Kasumi-1 (cell line): Measurements from ENCODE around the gene ASMTL.
"Not testable (repeated sequence)": the region's sequence is repeated elsewhere in the genome, so short reads cannot be mapped to it uniquely, and the experiment has no call there.

ENCODE experiments used
- DNase-seq, 2 experiments: peaks; one replicate each; lab custom pipeline; 2025; lab: John Stamatoyannopoulos, UW

The ASMTL gene, protein sequence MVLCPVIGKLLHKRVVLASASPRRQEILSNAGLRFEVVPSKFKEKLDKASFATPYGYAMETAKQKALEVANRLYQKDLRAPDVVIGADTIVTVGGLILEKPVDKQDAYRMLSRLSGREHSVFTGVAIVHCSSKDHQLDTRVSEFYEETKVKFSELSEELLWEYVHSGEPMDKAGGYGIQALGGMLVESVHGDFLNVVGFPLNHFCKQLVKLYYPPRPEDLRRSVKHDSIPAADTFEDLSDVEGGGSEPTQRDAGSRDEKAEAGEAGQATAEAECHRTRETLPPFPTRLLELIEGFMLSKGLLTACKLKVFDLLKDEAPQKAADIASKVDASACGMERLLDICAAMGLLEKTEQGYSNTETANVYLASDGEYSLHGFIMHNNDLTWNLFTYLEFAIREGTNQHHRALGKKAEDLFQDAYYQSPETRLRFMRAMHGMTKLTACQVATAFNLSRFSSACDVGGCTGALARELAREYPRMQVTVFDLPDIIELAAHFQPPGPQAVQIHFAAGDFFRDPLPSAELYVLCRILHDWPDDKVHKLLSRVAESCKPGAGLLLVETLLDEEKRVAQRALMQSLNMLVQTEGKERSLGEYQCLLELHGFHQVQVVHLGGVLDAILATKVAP

DNA sequence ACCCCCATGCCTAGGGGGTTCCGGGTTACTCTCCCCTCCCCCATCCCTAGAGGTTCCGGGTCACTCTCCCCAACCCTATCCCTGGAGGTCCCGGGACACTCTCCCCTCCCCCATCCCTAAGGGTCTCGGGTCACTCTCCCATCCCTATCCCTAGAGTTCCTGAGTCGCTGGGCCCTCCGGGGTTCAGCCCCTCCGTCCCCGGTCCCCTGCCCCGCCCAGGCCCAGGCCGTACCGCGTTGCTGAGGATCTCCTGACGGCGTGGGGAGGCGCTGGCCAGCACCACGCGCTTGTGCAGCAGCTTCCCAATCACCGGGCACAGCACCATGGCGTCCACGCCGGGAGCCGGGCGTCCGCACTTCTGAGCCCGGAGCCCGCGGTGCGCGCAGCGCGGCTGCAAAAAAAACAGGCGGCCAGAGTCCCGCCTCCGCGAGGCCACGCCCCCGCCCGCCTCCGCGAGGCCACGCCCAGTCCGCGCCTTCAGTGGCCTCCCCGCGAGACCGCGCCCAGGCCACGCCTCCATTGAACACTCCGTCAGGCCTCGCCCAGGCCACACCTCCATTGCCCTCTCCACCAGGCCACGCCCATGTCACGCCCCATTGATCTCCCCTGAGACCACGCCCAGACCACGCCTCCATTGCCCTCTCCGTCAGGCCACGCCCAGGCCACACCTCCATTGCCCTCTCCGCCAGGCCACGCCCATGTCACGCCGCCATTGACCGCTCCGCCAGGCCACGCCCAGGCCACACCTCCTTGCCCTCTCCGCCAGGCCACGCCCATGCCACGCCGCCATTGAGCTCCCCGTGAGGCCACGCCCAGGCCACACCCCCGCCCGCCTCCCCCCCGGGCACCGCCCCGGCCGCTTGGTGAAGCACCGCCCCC is at the start of gene ASMTL:
TSS of gene ASMTL (minus strand) at position 394 of the 879 bp plus-strand sequence. CDS start at position 325, 69 bp downstream.
- DNase-seq: no peak

DNA sequence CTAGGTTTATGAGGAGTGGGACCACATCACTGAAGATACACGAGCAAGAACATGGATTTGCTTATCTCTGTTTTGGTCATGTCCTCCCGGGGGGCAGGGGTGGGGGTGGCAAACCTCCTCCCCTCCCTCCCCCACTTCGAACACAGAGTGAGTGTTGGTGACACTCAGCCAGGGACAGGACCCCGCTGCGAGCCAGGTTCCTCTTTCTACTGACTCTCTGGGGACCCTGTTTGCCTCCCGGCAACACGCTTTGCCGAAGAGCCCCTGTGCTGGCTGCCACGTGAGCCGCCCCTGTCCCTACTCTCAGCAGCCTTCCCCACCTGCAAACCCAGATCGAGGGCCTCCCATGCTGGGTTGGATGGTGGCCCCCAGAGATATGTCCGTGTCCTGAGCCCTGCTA is 49.5 kb upstream of the ASMTL start:
- DNase-seq: no peak

DNA sequence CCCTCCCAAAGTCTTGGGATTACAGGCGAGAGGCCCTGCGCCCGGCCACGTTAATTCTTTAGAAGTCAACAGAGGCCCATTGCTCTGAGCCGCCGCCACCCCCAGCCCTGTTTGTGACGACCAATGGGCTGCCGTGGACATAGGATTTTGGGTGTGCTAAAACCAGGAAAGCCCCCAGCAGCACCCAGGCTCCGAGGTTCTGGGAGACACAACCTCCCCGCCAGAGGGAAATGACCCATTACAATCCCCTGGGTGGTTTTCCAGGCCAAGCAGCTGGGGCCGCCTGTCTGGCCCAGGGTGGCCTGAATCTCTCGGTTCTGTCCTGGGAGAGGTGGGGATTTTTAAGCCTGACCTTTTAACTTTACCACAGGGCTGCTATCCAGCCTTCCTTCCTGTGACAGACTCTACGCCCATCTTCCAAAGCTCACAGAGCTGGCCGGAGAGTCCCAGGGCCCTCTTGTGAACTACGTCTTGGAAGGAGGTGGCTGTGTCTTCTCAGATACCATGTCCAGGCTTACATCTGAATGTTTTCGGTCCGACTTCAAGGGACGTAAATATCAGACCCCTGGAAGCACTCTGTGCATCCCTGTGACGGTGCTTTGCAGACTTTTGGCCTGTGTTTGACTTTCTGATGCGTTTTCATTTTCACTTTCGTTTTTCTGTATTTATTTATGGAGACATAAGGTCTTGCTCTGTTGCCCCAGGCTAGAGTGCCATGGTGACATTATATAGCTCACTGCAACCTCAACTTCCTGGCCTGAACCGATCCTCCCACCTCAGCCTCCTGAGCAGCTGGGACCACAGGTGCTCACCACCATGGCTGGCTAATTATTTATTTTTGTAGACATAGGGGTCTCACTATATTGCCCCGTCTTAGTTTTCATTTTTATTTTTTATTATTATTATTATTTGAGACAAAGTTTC is 48.3 kb upstream of the ASMTL start:
- no peak for DNase-seq

DNA sequence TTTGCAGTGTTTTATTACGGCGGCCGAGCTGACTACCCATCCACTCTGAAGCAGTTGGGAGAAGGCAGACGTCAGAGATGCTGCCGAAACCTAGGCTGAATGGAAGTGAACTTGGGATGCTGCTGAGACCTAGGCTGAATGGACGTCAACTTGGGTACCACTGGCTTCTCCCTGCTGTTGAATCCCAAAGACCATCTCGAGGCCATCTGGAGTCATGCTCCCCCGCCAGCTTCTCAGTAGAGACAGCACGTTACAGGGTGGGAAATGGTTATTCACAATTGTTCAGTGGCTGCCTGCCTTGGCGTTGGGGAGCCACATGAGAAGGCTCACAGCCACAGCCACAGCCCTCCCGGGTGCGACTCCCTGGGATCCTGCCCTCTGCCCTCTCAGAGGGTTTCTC is 43.4 kb upstream of the ASMTL start:
- no peak for DNase-seq

DNA sequence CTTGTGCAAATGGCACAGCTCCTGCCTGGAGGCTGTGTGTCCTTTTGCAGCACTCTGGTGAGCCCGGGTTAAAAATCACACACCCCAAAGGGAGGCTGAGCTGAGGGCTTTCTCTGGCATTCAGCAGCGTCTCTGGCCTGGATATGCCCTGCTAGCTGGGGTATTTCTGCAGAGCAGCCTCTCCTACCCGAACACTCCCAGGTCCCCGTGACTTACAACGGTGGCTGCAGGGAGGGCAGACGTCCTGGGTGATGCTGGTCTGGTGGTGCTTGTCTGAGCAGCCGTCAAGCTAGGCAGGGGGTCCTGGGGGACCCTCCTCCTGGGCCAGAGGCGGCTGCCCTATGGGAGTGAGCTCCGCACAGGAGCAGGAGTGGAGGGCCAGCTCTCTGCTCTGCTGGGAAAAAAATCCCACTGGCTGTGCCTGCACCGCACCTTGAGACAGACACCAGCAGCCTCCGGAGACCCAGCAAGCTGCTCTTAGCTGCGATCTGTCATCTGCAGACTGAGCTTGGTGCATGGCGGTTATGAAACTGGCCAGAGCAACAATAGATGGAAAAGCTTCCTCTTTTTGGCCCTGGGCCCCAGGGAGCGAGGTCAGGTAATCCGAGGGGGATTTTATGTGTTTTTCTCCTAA is 41.3 kb upstream of the ASMTL start:
- peak in 1 of 2 experiments; percentile 42 for DNase-seq

DNA sequence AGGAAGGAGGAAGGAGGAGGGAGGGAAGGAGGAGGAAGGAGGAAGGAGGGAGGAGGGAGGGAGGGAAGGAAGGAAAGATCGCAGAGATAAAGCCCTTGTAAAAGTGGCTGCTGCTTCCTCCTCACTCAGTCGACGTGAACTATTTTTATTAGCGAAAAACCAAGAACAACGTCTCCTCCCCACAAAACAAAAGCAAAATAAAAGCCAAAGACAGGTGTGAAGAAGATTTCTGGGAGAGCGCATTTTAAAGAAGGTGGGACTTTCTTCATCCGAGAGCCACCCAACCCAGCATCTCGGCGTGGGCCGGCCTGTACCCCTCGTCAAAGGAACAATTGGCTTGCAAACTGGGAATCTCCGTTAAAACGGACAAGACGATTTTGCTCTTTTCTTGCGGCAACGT is 40.7 kb upstream of the ASMTL start:
- no peak for DNase-seq

DNA sequence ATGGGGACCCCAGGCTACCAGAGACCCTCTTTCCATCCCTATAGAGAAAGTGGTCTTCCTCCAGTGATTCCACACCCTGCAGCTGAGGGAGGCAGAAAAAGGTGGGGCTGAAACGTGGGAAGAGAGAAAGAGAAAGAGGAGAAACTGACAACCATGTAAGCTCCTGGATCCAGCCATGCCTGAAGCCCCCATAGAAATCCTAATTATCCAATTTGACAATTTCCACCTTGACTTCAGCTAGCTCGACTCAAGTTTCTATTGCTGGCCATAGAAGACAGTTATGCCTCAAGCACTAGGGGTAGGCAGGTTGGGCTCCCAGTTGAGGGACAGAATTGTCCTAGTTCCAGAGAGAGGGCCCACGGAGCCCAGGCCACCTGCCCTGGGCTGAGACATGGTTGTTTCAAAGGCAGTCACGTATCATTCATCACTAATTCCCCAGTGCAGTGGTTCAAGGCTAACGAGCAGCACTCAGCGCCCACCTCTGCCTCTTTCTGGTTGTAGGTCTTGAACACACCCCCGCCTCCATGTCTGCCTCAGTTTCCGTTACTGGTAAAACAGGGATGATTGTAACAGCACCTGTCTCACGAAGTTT is 39.8 kb upstream of the ASMTL start:
- no peak for DNase-seq

DNA sequence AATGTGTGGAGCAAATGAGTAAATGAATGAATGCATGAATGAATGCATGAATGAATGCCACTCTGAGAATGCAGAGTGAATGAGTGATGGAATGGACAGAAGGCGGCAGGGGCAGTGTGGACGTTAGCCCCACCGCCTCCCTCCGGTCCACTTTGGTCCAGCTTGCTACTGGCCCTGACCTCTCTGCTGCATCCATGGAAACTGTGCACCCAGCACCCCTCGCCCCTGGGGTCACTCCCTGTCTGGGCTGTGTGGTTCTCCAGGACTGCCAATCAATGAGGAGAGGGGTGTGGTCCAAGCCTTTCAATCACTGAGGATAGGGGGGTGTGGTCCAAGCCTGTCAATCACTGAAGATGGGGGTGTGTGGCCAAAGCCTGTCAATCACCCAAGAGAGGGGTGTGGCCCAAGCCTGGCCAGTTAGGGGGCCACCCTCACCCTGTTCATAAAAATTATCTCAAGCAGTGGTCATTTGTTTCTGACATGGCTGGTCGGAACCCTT is 39.2 kb upstream of the ASMTL start:
- no peak for DNase-seq

DNA sequence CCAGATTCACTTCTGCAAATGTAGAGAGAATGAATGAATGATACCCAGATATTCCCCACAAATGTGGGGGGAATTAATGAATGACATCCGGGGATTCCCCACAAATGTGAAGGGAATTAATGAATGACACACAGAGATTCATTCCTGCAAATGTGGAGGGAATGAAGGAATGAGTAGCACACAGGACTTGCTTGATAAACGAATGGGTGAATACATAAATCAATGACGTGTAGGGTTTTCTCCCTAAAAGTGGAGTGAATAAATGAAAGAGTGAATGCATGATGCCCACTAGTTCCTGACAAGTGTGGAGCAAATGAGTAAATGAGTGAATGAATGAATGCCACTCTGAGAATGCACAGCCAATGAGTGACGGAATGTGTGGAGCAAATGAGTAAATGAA is 38.5 kb upstream of the ASMTL start:
- not testable (repeated sequence) for DNase-seq

DNA sequence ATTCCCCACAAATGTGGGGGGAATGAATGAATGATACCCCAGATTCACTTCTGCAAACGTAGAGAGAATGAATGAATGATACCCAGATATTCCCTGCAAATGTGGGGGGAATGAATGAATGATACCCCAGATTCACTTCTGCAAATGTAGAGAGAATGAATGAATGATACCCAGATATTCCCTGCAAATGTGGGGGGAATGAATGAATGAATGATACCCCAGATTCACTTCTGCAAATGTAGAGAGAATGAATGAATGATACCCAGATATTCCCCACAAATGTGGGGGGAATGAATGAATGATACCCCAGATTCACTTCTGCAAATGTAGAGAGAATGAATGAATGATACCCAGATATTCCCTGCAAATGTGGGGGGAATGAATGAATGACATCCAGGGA is 38.0 kb upstream of the ASMTL start:
- DNase-seq: not testable (repeated sequence)

DNA sequence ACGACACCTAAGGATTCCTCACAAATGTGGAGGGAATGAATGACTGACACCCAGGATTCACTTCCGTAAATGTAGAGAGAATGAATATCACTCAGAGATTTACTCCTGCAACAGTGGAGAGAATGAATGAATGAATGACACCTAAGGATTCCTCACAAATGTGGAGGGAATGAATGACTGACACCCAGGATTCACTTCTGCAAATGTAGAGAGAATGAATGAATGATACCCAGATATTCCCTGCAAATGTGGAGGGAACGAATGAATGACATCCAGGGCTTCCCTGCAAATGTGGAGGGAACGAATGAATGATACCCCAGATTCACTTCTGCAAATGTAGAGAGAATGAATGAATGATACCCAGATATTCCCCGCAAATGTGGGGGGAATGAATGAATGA is 36.6 kb upstream of the ASMTL start:
- not testable (repeated sequence) for DNase-seq

DNA sequence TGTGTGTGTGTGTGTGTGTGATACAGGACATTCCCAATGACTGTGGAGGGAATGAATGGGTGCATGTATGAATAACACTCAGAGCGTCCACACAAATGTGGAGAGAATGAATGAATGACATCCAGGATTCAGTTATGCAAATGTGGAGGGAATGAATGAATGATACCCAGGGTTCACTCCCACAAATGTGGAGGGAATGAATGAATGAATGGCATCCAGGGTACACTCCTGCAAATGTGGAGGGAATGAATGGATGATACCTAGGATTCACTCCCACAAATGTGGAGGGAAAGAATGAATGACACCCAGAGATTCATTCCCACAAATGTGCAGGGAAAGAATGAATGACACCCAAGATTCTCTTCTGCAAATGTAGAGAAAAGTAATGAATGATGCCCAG is 36.0 kb upstream of the ASMTL start:
- DNase-seq: no peak

DNA sequence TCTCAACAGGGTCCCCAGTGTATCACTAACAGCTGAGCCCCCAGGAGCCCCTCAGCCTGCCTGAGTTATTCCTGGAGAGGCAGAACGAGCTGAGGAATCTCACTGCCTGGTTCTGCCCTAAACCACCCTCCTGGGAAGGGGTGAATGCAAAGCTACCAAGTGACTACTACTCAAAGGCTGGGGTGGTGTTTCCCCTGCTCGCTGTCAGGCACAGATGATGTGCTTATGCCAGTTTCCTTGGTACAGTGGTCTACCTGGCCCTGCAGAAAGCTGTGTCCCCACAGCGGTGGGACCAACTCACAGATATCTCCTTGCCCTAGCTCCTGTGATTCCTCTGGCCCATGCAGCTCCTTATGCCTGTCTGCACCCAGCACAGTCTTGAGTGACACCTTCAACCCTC is 35.4 kb upstream of the ASMTL start:
- DNase-seq: no peak

DNA sequence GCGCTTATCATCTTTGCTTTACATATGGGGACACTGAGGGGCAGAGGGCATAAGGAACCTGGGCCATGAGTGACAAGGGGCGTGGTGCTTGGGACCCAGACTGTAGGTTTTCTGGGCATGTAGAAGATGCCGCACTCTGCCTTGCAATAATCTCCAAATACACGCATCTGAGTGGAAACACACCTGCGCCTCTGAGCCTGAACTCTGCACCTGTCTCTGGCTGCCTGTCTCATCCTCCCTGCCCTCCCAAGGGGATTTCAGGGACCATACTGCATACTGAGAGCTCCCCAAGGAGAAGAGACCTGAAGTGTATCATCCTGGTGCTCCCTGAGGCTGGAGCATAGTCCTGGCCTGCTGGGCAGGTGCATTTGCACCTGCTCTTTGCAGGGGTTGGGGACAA is 34.7 kb upstream of the ASMTL start:
- no peak for DNase-seq

DNA sequence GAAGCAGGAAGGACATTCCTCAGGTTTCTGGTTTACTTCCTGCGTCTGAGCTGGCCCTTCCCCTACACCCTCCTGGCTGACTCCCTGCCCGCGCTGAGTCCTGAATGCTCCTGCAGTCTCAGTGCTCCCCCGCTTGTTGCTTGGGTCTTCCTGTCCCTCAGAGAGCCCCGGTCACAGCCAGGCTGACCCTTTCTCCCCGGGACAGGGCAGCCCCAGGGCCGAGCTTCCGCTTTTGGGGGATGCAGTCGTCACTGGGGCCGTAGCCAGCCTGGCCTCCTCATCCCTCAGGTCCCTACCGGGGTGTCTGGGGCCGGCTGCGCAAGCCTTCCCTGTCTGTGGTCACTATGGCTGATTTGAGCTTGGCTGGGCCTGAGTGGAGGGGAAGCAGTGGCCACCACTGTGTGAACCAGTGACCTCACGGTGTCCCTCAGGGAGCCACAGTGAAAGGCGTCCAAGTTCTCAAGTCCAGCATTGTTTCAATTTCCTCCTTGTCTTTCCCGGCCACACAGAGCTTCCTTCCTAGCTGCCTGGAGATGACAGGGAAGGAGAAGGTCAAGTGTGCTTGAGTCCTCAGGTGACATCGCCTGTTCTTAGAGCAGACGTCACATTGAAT is 34.1 kb upstream of the ASMTL start:
- DNase-seq: no peak

DNA sequence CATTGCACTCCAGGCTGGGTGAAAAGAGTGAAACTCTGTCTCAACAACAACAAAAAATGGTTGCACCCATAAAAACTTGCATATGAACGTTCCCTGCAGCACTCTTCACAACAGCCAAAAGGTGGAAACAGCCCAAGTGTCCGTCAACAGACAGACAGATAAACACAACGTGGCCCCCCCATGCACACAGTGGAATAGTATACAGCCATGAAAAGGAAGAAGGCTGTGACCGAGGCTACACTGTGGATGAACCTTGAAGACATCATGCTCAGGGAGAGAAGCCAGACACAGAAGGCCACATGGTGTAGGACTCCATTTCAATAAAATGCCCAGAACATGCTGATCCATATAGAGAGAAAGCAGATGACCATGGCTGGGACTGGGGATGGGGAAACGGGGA is 33.5 kb upstream of the ASMTL start:
- DNase-seq: no peak

DNA sequence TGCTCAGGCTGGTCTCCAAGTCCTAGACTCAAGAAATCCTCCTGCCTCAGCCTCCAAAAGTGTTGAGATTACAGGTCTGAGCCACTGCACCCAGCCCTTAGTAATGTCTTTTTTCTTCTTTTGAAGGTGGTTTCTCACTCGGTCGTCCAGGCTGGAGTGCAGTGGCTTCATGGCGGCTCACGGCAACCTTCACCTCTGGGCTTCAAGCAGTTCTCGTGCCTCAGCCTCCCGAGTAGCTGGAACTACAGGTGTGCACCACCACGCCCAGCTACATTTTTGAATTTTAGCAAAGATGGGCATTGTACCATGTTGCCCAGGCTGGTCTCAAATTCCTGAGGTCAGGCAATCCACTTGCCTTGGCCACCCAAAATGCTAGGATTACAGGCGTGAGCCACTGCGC is 32.3 kb upstream of the ASMTL start:
- no peak for DNase-seq

DNA sequence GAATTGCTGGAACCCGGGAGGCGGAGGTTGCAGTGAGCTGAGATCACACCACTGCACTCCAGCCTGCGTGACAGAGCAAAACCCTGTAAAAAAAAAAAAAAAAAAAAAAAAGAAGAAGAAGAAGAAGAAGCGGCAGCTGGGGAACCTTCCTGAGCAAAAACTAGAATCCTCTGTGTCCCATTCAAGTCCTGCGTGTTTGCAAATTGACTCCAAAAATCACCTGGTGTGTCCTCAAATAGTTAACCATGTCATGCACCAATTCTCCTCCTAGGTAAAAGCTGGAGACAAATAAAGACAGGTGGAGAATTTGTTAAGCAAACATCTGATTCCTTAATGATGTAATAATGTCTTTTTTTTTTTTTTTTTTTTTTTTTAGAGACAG is 31.9 kb upstream of the ASMTL start:
- no peak for DNase-seq

DNA sequence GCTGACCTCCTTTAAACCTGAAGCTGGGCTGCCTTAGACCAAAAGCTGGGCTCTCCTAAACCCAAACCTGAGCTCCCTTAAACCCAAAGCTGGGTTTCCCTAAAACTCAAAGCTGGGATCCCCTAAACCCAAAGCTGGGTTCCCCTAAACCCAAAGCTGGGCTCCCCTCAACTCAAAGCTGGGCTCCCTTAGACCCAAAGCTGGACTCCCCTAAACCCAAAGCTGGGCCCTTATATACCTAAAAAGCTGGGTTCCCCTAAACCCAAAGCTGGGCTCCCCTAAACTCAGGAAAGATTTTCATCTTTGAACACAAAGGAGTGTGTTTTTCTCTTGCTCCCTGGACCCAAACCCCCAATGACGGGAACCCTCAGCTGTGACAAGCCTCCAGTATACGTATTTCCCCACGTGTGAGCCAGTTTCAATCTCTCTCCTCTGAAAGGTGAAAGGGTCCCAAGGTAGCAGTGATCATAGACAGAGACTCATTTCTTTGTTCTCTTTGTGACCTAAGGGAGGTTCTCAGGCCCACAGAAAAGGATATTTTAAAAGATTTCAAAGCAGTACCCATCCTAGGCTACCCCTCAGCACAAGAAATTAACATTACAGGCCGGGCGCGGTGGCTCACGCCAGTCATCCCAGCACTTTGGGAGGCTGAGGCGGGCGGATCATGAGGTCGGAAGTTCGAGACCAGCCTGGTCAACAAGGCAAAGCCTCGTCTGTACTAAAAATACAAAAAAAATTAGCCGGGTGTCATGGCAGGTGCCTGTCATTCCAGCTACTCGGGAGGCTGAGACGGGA is 31.3 kb upstream of the ASMTL start:
- no peak for DNase-seq
